Body of pancreas (tissue), 4 donors: Measurements from ENCODE around the gene PRDM10.

Experiments
- CTCF ChIP-seq, 7 experiments: fragments of 450-650 bp in 4 of 7; fragments of 200-600 bp in 3 of 7; sonication (generic) in 3 of 7; IDR thresholded peaks; one replicate each; pipeline ENCODE4 v1.5.1; 2016 to 2019; ENCODE audit warnings: antibody characterized with exemption in 7 of 7
- POLR2A ChIP-seq, 3 donors: fragments of 450-650 bp; IDR thresholded peaks; one replicate each; pipeline ENCODE4 v1.6.1; 2016; ENCODE audit warnings: antibody characterized with exemption in 3 of 3, mild to moderate bottlenecking in 2 of 3

GRCh38 chr11:129989149-129989813, 13.4 kb downstream of the PRDM10 start:
- TF ChIP-seq CTCF (IDR thresholded peaks at IDR 0.05) (no peak), POLR2A (IDR thresholded peaks at IDR 0.05) (no peak)
